DMS 273 (cell line): ENCODE data around the gene PAGE2.
"Not testable (repeated sequence)": the region's sequence is repeated elsewhere in the genome, so short reads cannot be mapped to it uniquely, and the experiment has no call there.

ENCODE experiments used
- DNase-seq: peaks from one replicate; lab custom pipeline; 2025; ENCODE audit not compliant: unreplicated experiment; lab: John Stamatoyannopoulos, UW

PAGE2 gene

DNA sequence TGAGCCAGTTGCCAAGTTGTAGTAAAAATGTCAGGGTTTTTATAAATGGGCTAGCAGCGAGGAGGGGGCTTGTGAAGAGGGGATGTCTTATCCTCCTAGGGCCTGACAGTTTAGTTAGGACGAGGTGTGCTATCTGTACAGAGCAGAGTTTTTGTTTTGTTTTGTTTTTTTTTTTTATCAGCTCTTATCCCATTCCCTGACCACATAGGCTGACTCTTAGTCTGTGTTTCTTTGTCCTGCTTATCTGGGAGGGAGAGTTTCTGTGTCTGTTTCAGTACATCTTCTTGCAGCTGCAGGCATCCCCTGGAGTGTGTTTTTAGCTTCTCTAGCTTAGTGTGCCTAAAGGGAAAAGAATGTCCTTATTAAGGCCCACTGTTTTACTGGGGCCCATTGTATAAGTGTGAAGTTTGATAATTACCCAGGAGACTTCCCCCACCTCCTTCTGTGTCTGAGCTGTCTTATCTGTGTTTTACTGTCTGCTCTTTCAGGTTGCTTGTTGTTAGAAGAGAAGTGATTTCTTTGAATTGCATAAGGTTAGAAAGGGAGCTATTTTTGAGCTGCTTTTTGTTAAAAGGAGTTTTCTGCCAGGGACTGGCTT lies 32.0 kb downstream of the PAGE2 start:
- no peak for DNase-seq

DNA sequence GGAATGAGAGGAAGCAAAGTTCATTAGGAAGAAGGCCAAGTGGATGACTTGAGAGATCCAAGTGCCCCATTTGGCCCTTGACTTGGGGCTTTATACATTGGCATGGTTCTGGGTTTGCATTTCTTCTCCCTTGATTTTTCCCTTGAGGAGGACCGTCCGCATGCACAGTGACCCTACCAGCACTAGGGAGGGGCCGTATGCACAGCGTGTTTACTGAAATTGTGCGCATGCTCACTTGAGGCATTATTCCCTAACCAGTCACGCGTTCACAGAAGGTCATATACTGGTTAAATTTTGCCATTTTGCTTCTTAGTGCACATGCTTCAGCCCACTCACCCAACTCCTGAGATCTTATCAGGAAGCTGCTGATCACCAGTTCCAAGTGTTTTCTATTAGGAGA lies 35.1 kb downstream of the PAGE2 start:
- no peak for DNase-seq

DNA sequence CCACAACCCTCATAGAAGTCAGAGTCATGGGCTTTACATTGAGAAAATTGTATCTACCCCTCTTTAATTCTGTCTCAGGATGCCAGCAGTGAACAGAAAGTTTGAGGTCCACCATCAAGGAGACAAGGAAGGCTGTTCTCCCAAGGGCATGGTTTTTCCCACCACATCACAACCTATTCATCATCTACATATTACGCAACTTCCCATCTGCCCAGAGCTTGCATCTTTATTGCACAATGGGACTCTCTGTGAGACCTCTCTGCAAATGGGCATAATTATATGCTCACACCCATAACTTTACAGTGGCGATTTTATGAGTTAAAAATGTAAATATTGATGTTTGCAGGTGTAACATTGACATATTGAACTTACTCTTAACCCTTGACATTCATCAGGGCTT lies 38.9 kb downstream of the PAGE2 start:
- no peak for DNase-seq

DNA sequence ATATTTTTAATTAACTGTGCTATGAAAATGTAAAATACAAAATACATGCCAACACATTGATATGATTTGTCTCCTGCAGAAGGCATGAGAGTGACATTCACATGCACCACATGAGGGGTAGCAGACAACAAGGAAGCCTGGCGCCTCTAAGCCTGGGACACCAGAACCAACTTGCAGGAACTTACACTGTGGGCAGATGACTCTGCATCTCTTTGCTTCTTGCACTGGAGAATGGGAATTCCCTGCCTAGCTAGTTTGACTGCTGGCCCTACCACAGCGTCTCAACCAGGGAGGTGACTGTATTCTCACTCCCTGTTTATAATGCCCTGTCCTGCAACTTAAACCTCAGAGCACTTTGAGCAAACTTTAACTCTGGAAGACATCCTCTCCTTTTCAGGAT lies 40.5 kb downstream of the PAGE2 start:
- no peak for DNase-seq

DNA sequence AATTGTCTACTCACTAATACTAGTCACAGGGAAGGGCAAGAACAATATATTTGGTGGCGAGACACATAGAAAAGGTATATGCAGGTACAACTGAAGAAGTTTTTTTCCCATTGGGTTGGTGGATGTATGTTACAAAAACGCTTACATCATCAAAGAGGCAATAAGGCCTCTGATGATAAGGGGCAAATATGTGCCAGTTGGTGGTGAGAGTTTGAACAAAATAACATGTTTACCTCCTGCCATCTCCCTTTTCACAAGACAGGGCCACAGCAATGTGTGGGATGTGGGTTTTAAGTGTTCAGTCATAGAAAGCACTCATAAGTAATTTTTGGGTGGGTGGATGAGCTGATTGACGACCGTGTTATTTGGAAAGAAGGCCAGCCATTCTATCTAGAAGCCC lies 41.7 kb downstream of the PAGE2 start:
- no peak for DNase-seq

DNA sequence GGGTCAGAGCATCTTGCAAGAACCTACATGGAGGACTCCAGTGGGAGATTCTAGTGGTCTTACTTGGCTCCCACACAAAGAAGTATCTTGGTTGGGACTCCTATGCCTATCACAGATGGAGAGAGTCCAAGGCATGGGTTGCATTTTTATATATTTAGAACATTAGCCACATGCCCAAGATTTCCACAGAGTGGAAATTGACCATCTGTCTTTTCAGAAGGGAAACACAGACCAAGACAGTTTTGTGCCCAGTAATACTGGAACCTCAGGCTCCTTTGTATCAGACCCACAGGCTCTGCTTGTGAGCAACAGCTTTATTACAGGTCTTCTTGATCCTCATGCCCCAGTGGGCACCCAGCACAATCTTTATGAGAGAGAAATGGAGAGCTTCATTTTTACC lies 43.6 kb downstream of the PAGE2 start:
- DNase-seq, result no peak

DNA sequence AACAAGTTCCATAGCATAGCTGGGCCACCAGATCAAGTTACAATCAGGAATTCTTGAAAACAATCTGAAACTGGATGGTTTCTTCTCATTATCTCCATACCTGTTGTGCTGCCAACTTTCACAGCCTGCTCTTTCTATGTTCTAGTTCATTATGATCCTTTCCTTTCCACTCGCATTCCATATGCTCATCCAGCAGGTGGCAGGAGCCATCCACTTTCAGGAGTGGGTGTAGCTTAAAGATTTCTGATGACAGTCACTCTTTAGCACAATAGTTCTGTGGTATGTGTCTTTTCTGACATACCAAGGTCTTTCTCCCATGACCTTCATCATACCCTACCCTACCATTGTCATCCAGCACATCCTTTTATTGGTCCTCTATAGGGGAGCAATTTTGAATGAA lies 46.4 kb downstream of the PAGE2 start:
- peak; percentile 53 for DNase-seq

DNA sequence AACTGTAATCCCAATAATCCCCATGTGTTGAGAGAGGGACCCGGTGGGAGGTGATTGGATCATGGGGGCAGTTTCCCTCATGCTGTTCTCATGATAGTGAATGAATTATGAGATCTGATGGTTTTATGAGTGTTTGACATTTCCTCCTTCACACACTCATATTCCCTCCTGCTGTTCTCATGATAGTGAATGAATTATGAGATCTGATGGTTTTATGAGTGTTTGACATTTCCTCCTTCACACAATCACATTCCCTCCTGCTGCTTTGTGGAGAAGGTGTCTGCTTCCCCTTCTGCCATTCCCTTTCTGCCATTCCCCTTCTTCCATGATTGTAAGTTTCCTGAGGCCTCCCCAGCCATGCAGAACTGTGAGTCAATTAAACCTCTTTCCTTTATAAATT lies 52.0 kb downstream of the PAGE2 start:
- DNase-seq, result not testable (repeated sequence)
